Upper lobe of left lung (tissue), 6 donors: ENCODE data around the gene CATSPER3. TPM values are rescaled to one million over a fixed set of nuclear protein-coding genes. Genes with fewer than 3 reads are reported as not detected.

Source experiments
- ATAC-seq, 2 donors: fragments of 200-7000 bp; cut with Tn5 transposase; one replicate each; pipeline ENCODE4 v1.9.1; 2022; ENCODE audit warnings: mild to moderate bottlenecking in 2 of 2, moderate library complexity in 2 of 2; ENCODE audit not compliant: low FRiP score in 2 of 2
- DNase-seq, 2 donors: peaks; one replicate each; pipeline ENCODE4 v3.0.0-alpha.2; 2019 to 2020
- H3K27ac ChIP-seq, 4 donors: fragments of 200-600 bp; sonication (generic); one replicate each; pipeline ENCODE4 v1.5.1; 2016 to 2019
- H3K27me3 ChIP-seq, 4 donors: fragments of 200-600 bp; sonication (generic); one replicate each; pipeline ENCODE4 v1.5.1; 2017 to 2019
- H3K36me3 ChIP-seq, 4 donors: fragments of 200-600 bp; sonication (generic); one replicate each; pipeline ENCODE4 v1.5.1; 2016 to 2019
- H3K4me1 ChIP-seq, 4 donors: fragments of 200-600 bp; sonication (generic); one replicate each; pipeline ENCODE4 v1.5.1; 2018 to 2019
- H3K4me3 ChIP-seq, 4 donors: fragments of 200-600 bp; sonication (generic); one replicate each; pipeline ENCODE4 v1.5.1; 2017 to 2019; ENCODE audit warnings: mild to moderate bottlenecking in 2 of 4, moderate library complexity in 1 of 4
- H3K9me3 ChIP-seq, 4 donors: fragments of 200-600 bp; sonication (generic); one replicate each; pipeline ENCODE4 v1.5.1; 2018 to 2019
- CTCF ChIP-seq, 6 experiments: fragments of 450-650 bp in 4 of 6; fragments of 200-600 bp in 2 of 6; sonication (generic) in 2 of 6; IDR thresholded peaks; one replicate each; pipeline ENCODE4 v1.5.1; 2016 to 2019; ENCODE audit warnings: antibody characterized with exemption in 6 of 6
- EP300 ChIP-seq, 4 donors: sonication (generic); formaldehyde crosslinking; IDR thresholded peaks; one replicate each; pipeline ENCODE4 v1.5.1; 2017; ENCODE audit warnings: antibody characterized with exemption in 4 of 4, control low read depth in 2 of 4
- POLR2A ChIP-seq, 4 donors: fragments of 450-650 bp; IDR thresholded peaks; one replicate each; pipeline ENCODE4 v1.5.1; 2016 to 2017; ENCODE audit warnings: antibody characterized with exemption in 4 of 4, mild to moderate bottlenecking in 2 of 4
- POLR2AphosphoS5 ChIP-seq, 2 donors: sonication (generic); formaldehyde crosslinking; IDR thresholded peaks; one replicate each; pipeline ENCODE4 v1.5.1; 2017; ENCODE audit warnings: antibody characterized with exemption in 2 of 2
- WGBS, 2 donors: methylation state at CpG; one replicate each; pipeline ENCODE4 v1.1.5; 2017 to 2018; 5-methylcytosine and 5-hydroxymethylcytosine counted together
- total RNA-seq, 6 donors: library from RNA; depleted of rRNA in 4 of 6; stranded (reverse); fragments of >200 nt in 4 of 6; gene quantifications; one replicate each; pipeline versions ENCODE4 v1.1.0 to v1.2.1, GENCODE V29; 2016 to 2021
- donor health status: DM: no; HTN: no; CAD: no; lungs with moderate emphysema.
- donor health status: DM: no; HTN: yes; CAD: no; lungs with severe emphysema.

Gene CATSPER3
- total RNA-seq, 6 donors from 2014 or later: 0.67 to 1.7 TPM; not detected in 4

DNA sequence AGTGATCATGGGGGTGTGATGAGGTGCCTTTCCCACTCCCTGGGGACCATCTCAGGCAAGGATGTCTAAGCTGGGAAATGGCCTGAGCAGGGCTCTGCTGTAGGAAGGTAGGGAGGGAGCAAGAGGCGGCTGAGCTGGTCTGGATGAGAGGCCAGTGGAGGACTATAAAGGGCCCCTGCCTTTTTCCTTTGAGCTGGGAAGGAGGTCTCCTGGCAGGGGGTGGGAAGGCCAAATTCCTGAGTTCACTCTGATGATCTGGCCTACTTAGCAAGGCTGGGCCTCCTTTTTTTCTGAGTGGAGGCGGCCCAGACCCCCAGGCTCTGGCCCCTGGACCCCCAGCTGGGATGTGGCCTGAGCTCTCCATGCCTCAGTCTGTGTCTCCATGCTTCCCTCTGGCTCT is 80.6 kb downstream of the CATSPER3 start:
- Histone ChIP-seq H3K4me3 (no peak overlapping the region), H3K27ac (no peak overlapping the region), H3K4me1 (peaks cover 0 to 4% (median 0%) of the 10 kb centered on the region in 4 donors), H3K27me3 (peaks cover 0 to 7% (median 3%) of the 10 kb centered on the region in 4 donors), H3K36me3 (no peaks in the 10 kb centered on the region), H3K9me3 (no peaks in the 10 kb centered on the region)
- ATAC-seq: no peak
- 84 to 93% methylated on average over 2 of the region's 2 CpGs for WGBS, 2 donors
- no peak for DNase-seq
- TF ChIP-seq POLR2AphosphoS5 (IDR thresholded peaks at IDR 0.05) (no peak), CTCF (IDR thresholded peaks at IDR 0.05) (no peak), POLR2A (IDR thresholded peaks at IDR 0.05) (no peak), EP300 (IDR thresholded peaks at IDR 0.05) (no peak)

- H3K27me3 ChIP-seq: peaks cover 0 to 7% (median 3%) of the 10 kb centered on the region in 4 donors
- no peaks in the 10 kb centered on the region for H3K36me3 ChIP-seq
- no peak overlapping the region for H3K4me3 ChIP-seq
- peaks cover 0 to 4% (median 0%) of the 10 kb centered on the region in 4 donors for H3K4me1 ChIP-seq
- H3K27ac ChIP-seq: no peak overlapping the region
- no peaks in the 10 kb centered on the region for H3K9me3 ChIP-seq
- 24 to 40% methylated on average over 1 of the region's 1 CpG for WGBS, 2 donors
- DNase-seq: no peak
- no peak for ATAC-seq
- TF ChIP-seq POLR2AphosphoS5 (IDR thresholded peaks at IDR 0.05) (no peak), CTCF (IDR thresholded peaks at IDR 0.05) (no peak), EP300 (IDR thresholded peaks at IDR 0.05) (no peak)
Measured at GRCh38 chr5:135048930-135049329, 81.2 kb downstream of the CATSPER3 start.

DNA sequence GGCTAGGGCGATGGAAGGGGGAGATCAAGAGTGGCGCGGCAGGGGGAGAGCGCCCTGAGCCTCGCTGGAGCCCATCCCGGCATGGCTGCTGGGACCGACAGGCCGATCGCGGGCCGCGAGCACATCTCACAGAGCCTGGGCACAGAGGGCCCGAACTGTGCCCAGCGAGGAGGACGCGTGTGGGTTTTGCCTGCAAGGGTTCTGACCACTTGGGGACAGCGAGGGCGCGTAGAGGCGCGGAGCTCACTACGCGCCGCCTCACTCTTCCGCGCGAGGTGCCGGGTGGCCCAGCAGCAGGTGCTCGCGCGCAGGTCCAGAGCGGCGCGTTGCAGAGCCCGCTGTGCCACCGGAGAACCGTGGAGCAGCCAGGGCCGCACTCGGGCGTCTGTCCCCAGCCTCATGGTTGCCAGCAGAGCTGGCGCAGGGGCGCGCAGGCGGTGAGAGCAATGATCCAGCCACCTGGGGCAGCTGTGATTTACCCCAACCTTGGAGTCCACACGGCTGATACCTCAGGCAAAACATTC is 82.6 kb downstream of the CATSPER3 start:
- Histone ChIP-seq H3K27ac (no peak overlapping the region), H3K36me3 (no peaks in the 10 kb centered on the region), H3K4me3 (no peak overlapping the region), H3K9me3 (no peaks in the 10 kb centered on the region), H3K4me1 (peaks cover 0 to 4% (median 0%) of the 10 kb centered on the region in 4 donors), H3K27me3 (peaks cover 0 to 7% (median 3%) of the 10 kb centered on the region in 4 donors)
- WGBS, 2 donors: 11 to 18% methylated on average over 5 to 19 of the region's 45 CpGs
- no peak for ATAC-seq
- TF ChIP-seq POLR2A (IDR thresholded peaks at IDR 0.05) (no peak), POLR2AphosphoS5 (IDR thresholded peaks at IDR 0.05) (no peak), CTCF (IDR thresholded peaks at IDR 0.05) (no peak), EP300 (IDR thresholded peaks at IDR 0.05) (no peak)
- DNase-seq: peak in 1 of 2 donors; percentile 78

- peaks cover 0 to 7% (median 1%) of the 10 kb centered on the region in 4 donors for H3K27me3 ChIP-seq
- H3K27ac ChIP-seq: no peak overlapping the region
- WGBS, 2 donors: 67% methylated on average over 1 to 3 of the region's 3 CpGs
- ATAC-seq: no peak
- no peak for DNase-seq
- no peak overlapping the region for H3K4me3 ChIP-seq
- no peaks in the 10 kb centered on the region for H3K36me3 ChIP-seq
- H3K4me1 ChIP-seq: peaks cover 0 to 4% (median 0%) of the 10 kb centered on the region in 4 donors
- TF ChIP-seq CTCF (IDR thresholded peaks at IDR 0.05): no peak
- no peak for TF ChIP-seq EP300 (IDR thresholded peaks at IDR 0.05)
- no peaks in the 10 kb centered on the region for H3K9me3 ChIP-seq
Measured at GRCh38 chr5:135051399-135051798, 83.7 kb downstream of the CATSPER3 start.

DNA sequence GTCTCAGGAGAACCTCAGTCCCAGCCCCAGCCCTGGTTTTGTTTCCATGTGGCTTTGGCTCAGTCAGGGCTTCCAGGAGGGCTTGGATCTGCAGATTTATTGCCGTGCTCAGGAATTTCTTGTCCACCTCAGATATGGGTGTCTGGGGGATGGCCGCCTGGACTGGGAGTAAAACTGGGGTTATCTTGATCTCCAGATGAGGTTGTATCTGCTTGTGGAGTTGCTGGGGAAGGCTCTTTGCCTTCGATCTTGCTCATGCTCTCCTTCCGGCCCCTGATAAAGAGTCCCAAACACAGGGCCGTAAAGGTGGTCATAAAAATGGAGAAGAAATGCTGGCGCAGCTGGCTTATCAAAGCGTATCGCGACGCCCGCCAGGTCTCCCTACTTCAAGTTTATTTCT is 84.2 kb downstream of the CATSPER3 start:
- 51 to 70% methylated on average over 11 of the region's 11 CpGs for WGBS, 2 donors
- no peak for TF ChIP-seq POLR2AphosphoS5 (IDR thresholded peaks at IDR 0.05)
- no peak for TF ChIP-seq EP300 (IDR thresholded peaks at IDR 0.05)
- no peak for TF ChIP-seq POLR2A (IDR thresholded peaks at IDR 0.05)
- TF ChIP-seq CTCF (IDR thresholded peaks at IDR 0.05): no peak
- Histone ChIP-seq H3K36me3 (no peaks in the 10 kb centered on the region), H3K27me3 (peaks cover 0 to 7% (median 1%) of the 10 kb centered on the region in 4 donors), H3K4me1 (peaks cover 0 to 4% (median 0%) of the 10 kb centered on the region in 4 donors), H3K4me3 (no peak overlapping the region), H3K27ac (no peak overlapping the region), H3K9me3 (no peaks in the 10 kb centered on the region)
- DNase-seq: no peak
- no peak for ATAC-seq
